H1 (cell line): ENCODE measurements around the gene IZUMO2. TPM values are rescaled to one million over a fixed set of nuclear protein-coding genes. Genes with fewer than 3 reads are reported as not detected.
A peak's percentile ranks its signal among the peaks of the same experiment; 100 is the strongest.

Experiments used
- CTCF ChIA-PET: fragments of 300-600 bp; sonication (Branson Sonifier 250); formaldehyde crosslinking; loops from one replicate; lab custom pipeline; 2021; ENCODE audit not compliant: partially characterized antibody; lab: Charles Lee
- POLR2A ChIA-PET: fragments of 300-600 bp; sonication (Branson Sonifier 250); formaldehyde crosslinking; loops from one replicate; lab custom pipeline; 2021; ENCODE audit warnings: inconsistent platforms; ENCODE audit not compliant: partially characterized antibody; lab: Charles Lee
- DNase-seq, 2 experiments: peaks; one replicate each; pipeline versions ENCODE4 v3.0.0 to v3.0.0-alpha.2; 2010 to 2022; ENCODE audit warnings: low spot score in 2 of 2, low read depth in 1 of 2, mixed read lengths in 1 of 2
- FAIRE-seq: peaks from 2 replicates; lab custom pipeline; 2011; peaks lifted over from hg19 to GRCh38; lab: Jason Lieb, UNC
- H2AFZ ChIP-seq: 2 replicates; pipeline ENCODE4 v1.8.1; 2012; ENCODE audit warnings: low read length, inconsistent platforms
- H2AK5ac ChIP-seq: 2 replicates; pipeline ENCODE4 v1.6.1; 2013; ENCODE audit warnings: low read depth, low read length
- H2BK120ac ChIP-seq: replicated peaks from 2 replicates; pipeline ENCODE3; 2013; ENCODE audit warnings: low read depth, low read length, inconsistent platforms
- H2BK12ac ChIP-seq: 2 replicates; pipeline ENCODE4 v1.6.1; 2013; ENCODE audit warnings: low read depth, low read length
- H2BK15ac ChIP-seq: 2 replicates; pipeline ENCODE4 v1.6.1; 2013; ENCODE audit warnings: low read length
- H2BK20ac ChIP-seq: 2 replicates; pipeline ENCODE4 v1.6.1; 2013; ENCODE audit warnings: low read length
- H2BK5ac ChIP-seq: 2 replicates; pipeline ENCODE4 v1.6.1; 2013; ENCODE audit warnings: low read depth, low read length
- H3K14ac ChIP-seq: 2 replicates; pipeline ENCODE4 v1.6.1; 2013; ENCODE audit warnings: inconsistent platforms; ENCODE audit not compliant: insufficient read length
- H3K18ac ChIP-seq: 2 replicates; pipeline ENCODE4 v1.6.1; 2013; ENCODE audit warnings: low read length; ENCODE audit errors: extremely low read depth
- H3K23ac ChIP-seq: 2 replicates; pipeline ENCODE4 v1.6.1; 2013; ENCODE audit warnings: inconsistent platforms; ENCODE audit not compliant: insufficient read length
- H3K23me2 ChIP-seq: 2 replicates; pipeline ENCODE4 v1.6.1; 2013; ENCODE audit warnings: low read depth, low read length
- H3K27ac ChIP-seq: 2 replicates; pipeline ENCODE4 v1.6.1; 2011; ENCODE audit warnings: low read depth, low read length, inconsistent platforms
- H3K27me3 ChIP-seq, 4 experiments: replicated peaks in 1 of 4; 1 replicate in 1 of 4; 2 replicates in 3 of 4; pipeline versions ENCODE4 v1.6.1 to v1.8.1; 2011 to 2013; ENCODE audit warnings: low read length in 3 of 4, mild to moderate bottlenecking in 3 of 4, inconsistent platforms in 2 of 4, mixed read lengths in 2 of 4, moderate library complexity in 1 of 4; ENCODE audit not compliant: control insufficient read depth in 3 of 4, insufficient read depth in 3 of 4; ENCODE audit errors: extremely low read depth in 1 of 4
- H3K36me3 ChIP-seq, 4 experiments: 2 replicates each; pipeline versions ENCODE4 v1.6.1 to v1.8.1; 2011 to 2013; ENCODE audit warnings: mild to moderate bottlenecking in 4 of 4, low read length in 3 of 4, moderate library complexity in 2 of 4, control low read depth in 1 of 4, inconsistent platforms in 1 of 4; ENCODE audit not compliant: insufficient read depth in 4 of 4, control insufficient read depth in 2 of 4
- H3K4ac ChIP-seq: replicated peaks from 2 replicates; pipeline ENCODE3; 2013; ENCODE audit warnings: low read length, low read depth, mixed read lengths, inconsistent platforms; ENCODE audit not compliant: insufficient read length
- H3K4me1 ChIP-seq, 4 experiments: replicated peaks in 1 of 4; 1 replicate in 1 of 4; 2 replicates in 3 of 4; pipeline versions ENCODE4 v1.6.1 to v1.8.1; 2011 to 2013; ENCODE audit warnings: low read length in 3 of 4, inconsistent platforms in 2 of 4, mixed read lengths in 1 of 4; ENCODE audit not compliant: insufficient read depth in 4 of 4, control insufficient read depth in 3 of 4
- H3K4me2 ChIP-seq, 2 experiments: 2 replicates each; pipeline versions ENCODE4 v1.6.1 to v1.8.1; 2011 to 2013; ENCODE audit warnings: low read depth in 2 of 2, low read length in 2 of 2, control low read depth in 1 of 2, inconsistent platforms in 1 of 2, mild to moderate bottlenecking in 1 of 2; ENCODE audit not compliant: insufficient read depth in 1 of 2
- H3K4me3 ChIP-seq, 4 experiments: fragments of 200-600, 300-600 bp in 1 of 4; sonication (generic), shearing (Covaris generic), sonication (Bioruptor Twin) in 1 of 4; 2 replicates each; pipeline versions ENCODE4 v1.5.1 to v1.8.1; 2011 to 2016; ENCODE audit warnings: low read length in 4 of 4, low read depth in 3 of 4, control low read depth in 2 of 4, inconsistent platforms in 2 of 4, mild to moderate bottlenecking in 2 of 4, mixed read lengths in 1 of 4, moderate library complexity in 1 of 4; ENCODE audit not compliant: insufficient read depth in 2 of 4; ENCODE audit errors: extremely low read depth in 1 of 4
- H3K56ac ChIP-seq: replicated peaks from 2 replicates; pipeline ENCODE3; 2013; ENCODE audit warnings: low read depth, mild to moderate bottlenecking, mixed read lengths, low read length, inconsistent platforms; ENCODE audit not compliant: insufficient read length
- H3K79me1 ChIP-seq: 2 replicates; pipeline ENCODE4 v1.6.1; 2013; ENCODE audit warnings: low read depth, low read length, control low read depth
- H3K79me2 ChIP-seq, 2 experiments: 2 replicates each; pipeline versions ENCODE4 v1.6.1 to v1.8.1; 2012 to 2013; ENCODE audit warnings: low read length in 2 of 2, mild to moderate bottlenecking in 2 of 2, inconsistent platforms in 1 of 2; ENCODE audit not compliant: insufficient read depth in 2 of 2, control insufficient read depth in 1 of 2
- H3K9ac ChIP-seq, 4 experiments: replicated peaks in 1 of 4; 1 replicate in 1 of 4; 2 replicates in 3 of 4; pipeline versions ENCODE4 v1.6.1 to v1.8.1; 2011 to 2013; ENCODE audit warnings: low read depth in 3 of 4, low read length in 3 of 4, control low read depth in 2 of 4, mild to moderate bottlenecking in 2 of 4, moderate library complexity in 2 of 4, inconsistent platforms in 1 of 4; ENCODE audit errors: extremely low read depth in 1 of 4
- H3K9me3 ChIP-seq, 2 experiments: 2 replicates each; pipeline versions ENCODE4 v1.6.1 to v1.8.1; 2012 to 2013; ENCODE audit warnings: mild to moderate bottlenecking in 2 of 2, moderate library complexity in 2 of 2, control low read depth in 1 of 2, inconsistent platforms in 1 of 2, low read depth in 1 of 2, low read length in 1 of 2, mixed read lengths in 1 of 2; ENCODE audit not compliant: insufficient read depth in 2 of 2
- H4K20me1 ChIP-seq, 2 experiments: replicated peaks in 1 of 2; 2 replicates each; pipeline versions ENCODE3 to v1.8.1; 2011 to 2013; ENCODE audit warnings: inconsistent platforms in 2 of 2, low read length in 2 of 2, mild to moderate bottlenecking in 1 of 2; ENCODE audit not compliant: insufficient read depth in 2 of 2, control insufficient read depth in 1 of 2
- H4K5ac ChIP-seq: 2 replicates; pipeline ENCODE4 v1.6.1; 2013; ENCODE audit warnings: low read length, low read depth, mixed read lengths, inconsistent platforms; ENCODE audit not compliant: insufficient read length
- H4K8ac ChIP-seq: 2 replicates; pipeline ENCODE4 v1.8.0; 2013; ENCODE audit warnings: mild to moderate bottlenecking, moderate library complexity, low read length, inconsistent platforms; ENCODE audit not compliant: insufficient read depth; ENCODE audit errors: extremely low read depth
- H4K91ac ChIP-seq: replicated peaks from 2 replicates; pipeline ENCODE3; 2013; ENCODE audit warnings: low read length, mixed read lengths, inconsistent platforms; ENCODE audit not compliant: insufficient read length
- CBX8 ChIP-seq: fragments of 300-800, 300-1000 bp; sonication (generic); IDR thresholded peaks from 2 replicates; pipeline ENCODE4 v1.7.1; 2016; ENCODE audit warnings: low read depth, low read length, borderline replicate concordance
- CEBPB ChIP-seq: IDR thresholded peaks from 2 replicates; pipeline ENCODE4 v1.6.1; 2012; ENCODE audit warnings: low read depth, low read length
- CHD1 ChIP-seq: IDR thresholded peaks from 2 replicates; pipeline ENCODE4 v1.6.1; 2012; ENCODE audit warnings: low read depth, low read length, improper control_type of control experiment
- FOSL1 ChIP-seq: IDR thresholded peaks from 2 replicates; pipeline ENCODE4 v1.6.1; 2011; ENCODE audit warnings: mild to moderate bottlenecking, low read depth, low read length, moderate library complexity; ENCODE audit not compliant: insufficient read depth
- GABPA ChIP-seq: IDR thresholded peaks from 2 replicates; pipeline ENCODE4 v1.6.1; 2011; ENCODE audit warnings: mild to moderate bottlenecking, low read length, moderate library complexity, borderline replicate concordance; ENCODE audit not compliant: insufficient read depth
- KDM1A ChIP-seq: fragments of 200-600, 300-600 bp; sonication (generic); IDR thresholded peaks from 2 replicates; pipeline ENCODE4 v1.7.1; 2016; ENCODE audit warnings: mild to moderate bottlenecking, low read length, borderline replicate concordance
- KDM4A ChIP-seq: IDR thresholded peaks from one replicate; pipeline ENCODE4 v1.7.1; 2012; ENCODE audit warnings: low read depth, mild to moderate bottlenecking, moderate library complexity, low read length, inconsistent platforms; ENCODE audit not compliant: severe bottlenecking
- NRF1 ChIP-seq: IDR thresholded peaks from 2 replicates; pipeline ENCODE4 v1.6.1; 2011; ENCODE audit warnings: mild to moderate bottlenecking, low read depth, low read length, improper control_type of control experiment
- RAD21 ChIP-seq, 2 experiments: IDR thresholded peaks in 1 of 2; conservative IDR thresholded peaks in 1 of 2; 2 replicates each; pipeline ENCODE4 v1.6.1; 2011; ENCODE audit warnings: low read depth in 2 of 2, low read length in 2 of 2, improper control_type of control experiment in 1 of 2, inconsistent platforms in 1 of 2, mild to moderate bottlenecking in 1 of 2, moderate library complexity in 1 of 2
- SRF ChIP-seq: IDR thresholded peaks from 2 replicates; pipeline ENCODE4 v1.6.1; 2011; ENCODE audit warnings: mild to moderate bottlenecking, low read depth, low read length, moderate library complexity
- YY1 ChIP-seq: IDR thresholded peaks from 2 replicates; pipeline ENCODE4 v1.6.1; 2011; ENCODE audit warnings: low read depth, mild to moderate bottlenecking, low read length
- ZNF274 ChIP-seq: IDR thresholded peaks from 2 replicates; pipeline ENCODE4 v1.7.0; 2012; ENCODE audit warnings: low read length, borderline replicate concordance; ENCODE audit errors: extremely low read depth
- WGBS, 2 experiments: shearing (Covaris generic) in 1 of 2; methylation state at CpG; one replicate each; pipeline versions ENCODE4 v1.1.6 to v1.1.7; 2013 to 2015; ENCODE audit warnings: low lambda C conversion rate in 2 of 2, mixed read lengths in 2 of 2, inconsistent platforms in 1 of 2, low coverage in 1 of 2, missing lambda C conversion rate in 1 of 2; ENCODE audit not compliant: insufficient replicate concordance in 2 of 2, insufficient coverage in 1 of 2, insufficient read length in 1 of 2; ENCODE audit errors: extremely low coverage in 1 of 2, missing lambda C conversion rate in 1 of 2; 5-methylcytosine and 5-hydroxymethylcytosine counted together
- polyA plus RNA-seq, 7 experiments: library from polyadenylated mRNA; depleted of rRNA in 3 of 7; stranded (reverse) in 5 of 7; unstranded in 2 of 7; fragments of >200 nt in 5 of 7; fragments of 200-250 nt in 2 of 7; gene quantifications; 1 replicate in 5 of 7; 2 replicates in 1 of 7; 4 replicates in 1 of 7; pipeline versions ENCODE4 v1.2.1 to v1.2.3, GENCODE V29; 2011 to 2013; ENCODE audit warnings: missing spikeins in 2 of 7, mixed read lengths in 2 of 7
- total RNA-seq: library from RNA; stranded (reverse); fragmentation: NEBNext Ultra II Directional; extraction: Animal tissue kit (Norgen Biotek cat#: 25700); gene quantifications from 2 replicates; pipeline ENCODE4 v1.2.1, GENCODE V29; 2021
- TF ChIP-seq, protein P1 (sequence below): IDR thresholded peaks from 2 replicates; pipeline ENCODE4 v1.6.1; 2012; ENCODE audit warnings: inconsistent platforms

The IZUMO2 gene
- total and polyA plus RNA-seq, 2 of the 8 experiments (the other 6 are each of a cell fraction or from before 2014, with no cell fraction given) = 1.7 to 1.9 TPM

DNA sequence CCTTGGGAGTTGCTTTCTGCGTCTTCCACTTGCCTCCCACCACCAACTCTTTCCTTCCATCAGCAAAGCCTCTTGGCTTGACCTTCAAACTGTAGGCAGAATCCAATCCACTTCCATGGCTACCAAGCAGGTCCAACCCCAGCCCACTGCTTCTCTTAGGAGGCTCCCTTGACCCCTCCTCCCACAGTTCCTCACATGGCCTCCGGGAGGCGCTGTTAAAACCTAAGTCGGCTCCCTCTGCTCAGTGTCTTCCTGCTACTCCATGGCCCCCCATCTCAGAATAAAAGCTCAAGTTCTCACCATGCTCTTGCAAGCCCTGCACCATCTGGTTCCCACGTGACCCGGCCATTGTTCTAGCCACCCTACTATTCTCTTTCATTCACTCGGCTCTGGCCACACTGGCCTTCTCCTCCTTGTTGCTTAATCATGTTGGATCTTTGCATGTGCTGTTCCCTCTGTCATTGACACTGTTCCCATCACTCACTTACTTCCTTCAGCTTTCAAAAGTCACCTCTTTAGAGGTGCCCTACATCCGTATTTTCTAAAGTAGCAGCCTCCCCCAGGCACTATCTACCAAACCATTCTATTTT is 7.5 kb downstream of the IZUMO2 start:
- Histone ChIP-seq H2BK12ac (no peak overlapping the region), H3K23me2 (no peaks in the 10 kb centered on the region), H3K4me2 (no peak overlapping the region), H2AFZ (no peak overlapping the region), H3K18ac (no peak overlapping the region), H3K4me1 (no peaks in the 10 kb centered on the region), H3K56ac (no peak overlapping the region), H3K36me3 (no peaks in the 10 kb centered on the region), H3K9ac (no peak overlapping the region), H3K27ac (no peak overlapping the region), H3K9me3 (peaks cover 0 to 7% of the 10 kb centered on the region in 2 experiments; a peak in 2 of 4 replicates), H3K14ac (no peak overlapping the region), H3K4ac (no peak overlapping the region), H4K20me1 (no peaks in the 10 kb centered on the region), H4K91ac (no peak overlapping the region), H4K8ac (no peak overlapping the region), H2BK120ac (no peak overlapping the region), H3K27me3 (no peaks in the 10 kb centered on the region), H3K4me3 (no peak overlapping the region), H2BK20ac (no peak overlapping the region), H2BK5ac (no peak overlapping the region), H2AK5ac (no peak overlapping the region), H2BK15ac (no peak overlapping the region), H4K5ac (no peak overlapping the region), H3K79me1 (no peaks in the 10 kb centered on the region), H3K79me2 (no peaks in the 10 kb centered on the region), H3K23ac (no peak overlapping the region)
- WGBS, 2 experiments = 82% methylated on average over 8 of the region's 8 CpGs; no CpG with 5 or more reads in 1 of the 2 experiments
- DNase-seq (peak in 1 of 2 experiments; percentile 63), FAIRE-seq (no peak)
- CTCF ChIA-PET = interaction anchor here (0.7 to 1.9 kb wide), 12 partner anchors 9 to 201 kb away, joined by 3 to 7 read pairs (median 4); no protein-coding TSS in a partner anchor
- POLR2A ChIA-PET = no interaction called here
- TF ChIP-seq, protein P1, sequence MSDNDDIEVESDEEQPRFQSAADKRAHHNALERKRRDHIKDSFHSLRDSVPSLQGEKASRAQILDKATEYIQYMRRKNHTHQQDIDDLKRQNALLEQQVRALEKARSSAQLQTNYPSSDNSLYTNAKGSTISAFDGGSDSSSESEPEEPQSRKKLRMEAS = no peak
- no peak for TF ChIP-seq GABPA
- no peak for TF ChIP-seq ZNF274
- TF ChIP-seq RAD21 (IDR thresholded peaks at IDR 0.05 in 1 of 2, conservative IDR thresholded peaks at IDR 0.05 in 1 of 2; ENCODE audit: low read depth in 2 of 2, low read length in 2 of 2) = peak in 1 of 2 experiments; percentile 30; a peak in 2 of 4 replicates
- TF ChIP-seq CBX8 = no peak
- no peak for TF ChIP-seq CEBPB
- no peak for TF ChIP-seq FOSL1
- no peak for TF ChIP-seq KDM4A
- TF ChIP-seq KDM1A = peak; percentile 65; the same call in 1 of the 2 replicates
- TF ChIP-seq NRF1 = no peak
- no peak for TF ChIP-seq SRF
- no peak for TF ChIP-seq YY1
- no peak for TF ChIP-seq CHD1
